Measurements from ENCODE around the gene SIDT1.

DNA sequence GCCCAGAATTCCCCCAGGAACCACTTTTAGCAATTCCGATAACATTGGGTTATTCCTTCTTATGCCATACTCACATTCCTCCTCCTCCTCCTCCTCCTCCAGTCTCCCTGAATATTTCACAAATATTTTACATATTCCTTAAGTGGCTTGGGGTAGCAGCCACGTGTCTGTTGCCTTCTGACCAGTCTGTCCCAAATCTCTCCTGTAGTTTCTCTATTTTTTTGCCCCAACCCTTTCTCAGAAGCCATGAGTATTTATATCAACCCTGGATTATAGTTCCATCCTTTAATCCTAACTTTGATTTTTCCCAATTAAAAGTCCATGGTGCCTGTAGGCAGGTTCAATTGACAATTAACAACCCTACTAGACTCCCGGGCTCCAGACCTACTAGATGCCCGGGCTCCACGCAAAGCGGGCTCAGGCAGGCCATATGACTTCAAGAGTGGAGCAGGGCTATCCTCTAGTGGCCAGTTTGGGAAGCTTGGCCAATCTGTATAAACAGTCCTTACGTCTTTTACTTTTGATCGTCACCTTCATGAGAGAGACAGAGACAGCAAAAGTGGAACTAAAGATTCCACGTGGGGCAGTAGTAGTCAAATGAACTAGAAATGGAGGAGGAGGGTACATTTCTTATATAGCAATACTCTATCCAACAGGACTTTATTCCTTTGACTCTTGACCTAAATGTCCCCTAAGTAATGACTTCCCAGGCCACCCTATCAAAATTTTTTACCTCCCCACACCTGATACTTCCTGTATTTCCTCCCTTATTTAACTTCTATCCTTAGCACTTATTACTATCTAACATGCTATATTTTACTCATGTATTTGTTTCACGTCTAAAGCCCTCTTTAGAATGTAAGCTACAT lies 94.4 kb downstream of the SIDT1 start:
- TF ChIP-seq, protein P1, sequence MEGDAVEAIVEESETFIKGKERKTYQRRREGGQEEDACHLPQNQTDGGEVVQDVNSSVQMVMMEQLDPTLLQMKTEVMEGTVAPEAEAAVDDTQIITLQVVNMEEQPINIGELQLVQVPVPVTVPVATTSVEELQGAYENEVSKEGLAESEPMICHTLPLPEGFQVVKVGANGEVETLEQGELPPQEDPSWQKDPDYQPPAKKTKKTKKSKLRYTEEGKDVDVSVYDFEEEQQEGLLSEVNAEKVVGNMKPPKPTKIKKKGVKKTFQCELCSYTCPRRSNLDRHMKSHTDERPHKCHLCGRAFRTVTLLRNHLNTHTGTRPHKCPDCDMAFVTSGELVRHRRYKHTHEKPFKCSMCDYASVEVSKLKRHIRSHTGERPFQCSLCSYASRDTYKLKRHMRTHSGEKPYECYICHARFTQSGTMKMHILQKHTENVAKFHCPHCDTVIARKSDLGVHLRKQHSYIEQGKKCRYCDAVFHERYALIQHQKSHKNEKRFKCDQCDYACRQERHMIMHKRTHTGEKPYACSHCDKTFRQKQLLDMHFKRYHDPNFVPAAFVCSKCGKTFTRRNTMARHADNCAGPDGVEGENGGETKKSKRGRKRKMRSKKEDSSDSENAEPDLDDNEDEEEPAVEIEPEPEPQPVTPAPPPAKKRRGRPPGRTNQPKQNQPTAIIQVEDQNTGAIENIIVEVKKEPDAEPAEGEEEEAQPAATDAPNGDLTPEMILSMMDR (IDR thresholded peaks at IDR 0.05; ENCODE audit: insufficient read depth, low read length, poor library complexity, severe bottlenecking), result peak; percentile 34
- no peak for TF ChIP-seq EZH2phosphoT487 (conservative IDR thresholded peaks at IDR 0.05; ENCODE audit: low read length)

Measured in SU-DHL-6 (cell line).